GM12801 (cell line): ENCODE results near the gene CFHR5.

Experiments
- CTCF ChIP-seq: IDR thresholded peaks from one replicate; pipeline ENCODE4 v1.5.1; 2011; ENCODE audit warnings: control low read depth; ENCODE audit not compliant: insufficient read length; ENCODE audit errors: extremely low read depth

CFHR5 gene

GRCh38 chr1:197011614-197012013 lies 34.3 kb downstream of the CFHR5 start:
- TF ChIP-seq CTCF = no peak

- TF ChIP-seq CTCF = no peak
These were observed 35.9 kb downstream of the CFHR5 start for GRCh38 chr1:197013234-197013633.

GRCh38 chr1:197016751-197017150 lies 39.4 kb downstream of the CFHR5 start:
- TF ChIP-seq CTCF = no peak

- no peak for TF ChIP-seq CTCF
These were observed 40.3 kb downstream of the CFHR5 start for GRCh38 chr1:197017558-197018146.

GRCh38 chr1:197021716-197022115 lies 44.4 kb downstream of the CFHR5 start:
- no peak for TF ChIP-seq CTCF

GRCh38 chr1:197024460-197024859 lies 47.1 kb downstream of the CFHR5 start:
- no peak for TF ChIP-seq CTCF

GRCh38 chr1:197027359-197027758 lies 50.0 kb downstream of the CFHR5 start:
- no peak for TF ChIP-seq CTCF
